Neural cell (in vitro differentiated cells): ENCODE measurements around the gene GLB1L2. TPM values are rescaled to one million over a fixed set of nuclear protein-coding genes. Genes with fewer than 3 reads are reported as not detected.

Experiments used
- H2AFZ ChIP-seq: fragments of 200-600, 300-800 bp; sonication (generic), shearing (Covaris generic); 2 replicates; pipeline ENCODE4 v1.6.0; 2014; ENCODE audit warnings: low read depth, mild to moderate bottlenecking, antibody characterized with exemption, low read length, moderate library complexity
- H3F3A ChIP-seq: fragments of 200-600 bp; shearing (Covaris generic); 2 replicates; pipeline ENCODE4 v1.6.1; 2016; ENCODE audit warnings: mild to moderate bottlenecking, moderate library complexity, mixed read lengths, antibody characterized with exemption, low read length; ENCODE audit not compliant: insufficient read depth, poor library complexity, severe bottlenecking
- H3K27ac ChIP-seq: fragments of 200-600, 300-800 bp; sonication (generic), shearing (Covaris generic); 2 replicates; pipeline ENCODE4 v1.5.1; 2014; ENCODE audit warnings: mild to moderate bottlenecking, low read length, moderate library complexity
- H3K27me3 ChIP-seq: fragments of 300-800, 200-600 bp; sonication (generic), shearing (Covaris generic); 2 replicates; pipeline ENCODE4 v1.6.0; 2014; ENCODE audit warnings: mild to moderate bottlenecking, low read depth, low read length, moderate library complexity; ENCODE audit not compliant: insufficient read depth
- H3K36me3 ChIP-seq: fragments of 300-800, 200-600 bp; sonication (generic), shearing (Covaris generic); 2 replicates; pipeline ENCODE4 v1.5.1; 2014; ENCODE audit warnings: mild to moderate bottlenecking, antibody characterized with exemption, low read length, moderate library complexity; ENCODE audit not compliant: insufficient read depth
- H3K4me2 ChIP-seq: fragments of 300-800, 200-600 bp; sonication (generic), shearing (Covaris generic); 2 replicates; pipeline ENCODE4 v1.6.0; 2014; ENCODE audit warnings: mild to moderate bottlenecking, low read length
- H3K4me3 ChIP-seq: fragments of 300-800, 200-600 bp; sonication (generic), shearing (Covaris generic); 2 replicates; pipeline ENCODE4 v1.5.1; 2014; ENCODE audit warnings: mild to moderate bottlenecking, low read length, moderate library complexity
- H3K79me2 ChIP-seq: fragments of 200-600 bp; shearing (Covaris generic); replicated peaks from 2 replicates; pipeline ENCODE4 v1.6.0; 2014; ENCODE audit warnings: mild to moderate bottlenecking, low read length, moderate library complexity; ENCODE audit not compliant: insufficient read depth
- H3K9ac ChIP-seq: fragments of 300-800, 200-600 bp; sonication (generic), shearing (Covaris generic); 2 replicates; pipeline ENCODE4 v1.6.1; 2016; ENCODE audit warnings: mild to moderate bottlenecking, low read length, mixed read lengths
- H3K9me2 ChIP-seq: fragments of 200-600 bp; shearing (Covaris generic); 2 replicates; pipeline ENCODE4 v1.6.1; 2016; ENCODE audit warnings: mild to moderate bottlenecking, low read length, mixed read lengths; ENCODE audit not compliant: insufficient read depth
- H3K9me3 ChIP-seq: fragments of 200-600, 300-800 bp; sonication (generic), shearing (Covaris generic); 2 replicates; pipeline ENCODE4 v1.6.1; 2016; ENCODE audit warnings: mild to moderate bottlenecking, mixed run types, low read length, moderate library complexity, mixed read lengths
- H4K20me1 ChIP-seq: fragments of 200-600 bp; shearing (Covaris generic); 2 replicates; pipeline ENCODE4 v1.6.1; 2016; ENCODE audit warnings: mild to moderate bottlenecking, mixed run types; ENCODE audit not compliant: insufficient read depth
- CTCF ChIP-seq: fragments of 450-650 bp; IDR thresholded peaks from 2 replicates; pipeline ENCODE4 v1.5.1; 2014; ENCODE audit warnings: antibody characterized with exemption, mild to moderate bottlenecking, moderate library complexity; ENCODE audit not compliant: poor library complexity, severe bottlenecking
- EP300 ChIP-seq: fragments of 450-650 bp; conservative IDR thresholded peaks from 2 replicates; pipeline ENCODE4 v1.6.1; 2014; ENCODE audit warnings: antibody characterized with exemption, mild to moderate bottlenecking, moderate library complexity; ENCODE audit not compliant: poor library complexity, severe bottlenecking
- EZH2 ChIP-seq: fragments of 200-600, 300-800 bp; shearing (Covaris generic), sonication (generic); IDR thresholded peaks from 2 replicates; pipeline ENCODE4 v1.6.1; 2014; ENCODE audit warnings: antibody characterized with exemption, low read length, borderline replicate concordance, mild to moderate bottlenecking; ENCODE audit not compliant: insufficient read depth, poor library complexity, severe bottlenecking
- MXI1 ChIP-seq: fragments of 450-650 bp; conservative IDR thresholded peaks from 2 replicates; pipeline ENCODE4 v1.6.1; 2014; ENCODE audit warnings: antibody characterized with exemption, mild to moderate bottlenecking; ENCODE audit not compliant: poor library complexity, severe bottlenecking
- POLR2AphosphoS5 ChIP-seq: IDR thresholded peaks from 2 replicates; pipeline ENCODE4 v1.6.1; 2012
- RAD21 ChIP-seq: fragments of 450-650 bp; conservative IDR thresholded peaks from 2 replicates; pipeline ENCODE4 v1.6.1; 2014; ENCODE audit warnings: antibody characterized with exemption, mild to moderate bottlenecking, moderate library complexity
- REST ChIP-seq: IDR thresholded peaks from 2 replicates; pipeline ENCODE4 v1.6.1; 2012; ENCODE audit warnings: borderline replicate concordance
- SMC3 ChIP-seq: fragments of 450-650 bp; conservative IDR thresholded peaks from 2 replicates; pipeline ENCODE4 v1.6.1; 2014; ENCODE audit warnings: antibody characterized with exemption, mild to moderate bottlenecking, moderate library complexity; ENCODE audit not compliant: poor library complexity
- TAF1 ChIP-seq: IDR thresholded peaks from 2 replicates; pipeline ENCODE4 v1.6.1; 2012; ENCODE audit warnings: low read depth
- polyA plus RNA-seq: library from polyadenylated mRNA; depleted of rRNA; stranded (reverse); fragments of >200 nt; gene quantifications from 2 replicates; pipeline ENCODE4 v1.2.3, GENCODE V29; 2014

GLB1L2 gene
- polyA plus RNA-seq, 1 donor from 2014 or later, result 1.6 TPM

GRCh38 chr11:134406264-134407185 is 74.7 kb downstream of the GLB1L2 start:
- Histone ChIP-seq H3K9me3 (no peaks in the 10 kb centered on the region), H4K20me1 (no peaks in the 10 kb centered on the region), H3K27me3 (no peaks in the 10 kb centered on the region), H3K4me2 (no peak overlapping the region), H3K27ac (no peak overlapping the region), H3K4me3 (no peak overlapping the region), H3K36me3 (no peaks in the 10 kb centered on the region), H3K79me2 (peaks cover 37% of the 10 kb centered on the region), H3K9ac (no peak overlapping the region), H3K9me2 (no peaks in the 10 kb centered on the region), H3F3A (no peaks in the 10 kb centered on the region), H2AFZ (no peak overlapping the region)
- no peak for TF ChIP-seq CTCF
- TF ChIP-seq SMC3, result no peak
- no peak for TF ChIP-seq REST
- TF ChIP-seq POLR2AphosphoS5, result no peak
- TF ChIP-seq RAD21, result no peak

GRCh38 chr11:134407321-134407828 is 75.6 kb downstream of the GLB1L2 start:
- no peaks in the 10 kb centered on the region for H3K9me3 ChIP-seq
- H3K9me2 ChIP-seq, result no peaks in the 10 kb centered on the region
- no peaks in the 10 kb centered on the region for H3F3A ChIP-seq
- TF ChIP-seq EP300 (no peak), TAF1 (no peak), MXI1 (no peak), CTCF (no peak), EZH2 (no peak), SMC3 (no peak), RAD21 (no peak), REST (no peak), POLR2AphosphoS5 (no peak)
- H3K36me3 ChIP-seq, result no peaks in the 10 kb centered on the region
- H4K20me1 ChIP-seq, result no peaks in the 10 kb centered on the region
- H2AFZ ChIP-seq, result no peak overlapping the region
- H3K9ac ChIP-seq, result no peak overlapping the region
- H3K27ac ChIP-seq, result no peak overlapping the region
- H3K4me3 ChIP-seq, result no peak overlapping the region
- peaks cover 37% of the 10 kb centered on the region for H3K79me2 ChIP-seq
- no peaks in the 10 kb centered on the region for H3K27me3 ChIP-seq
- no peak overlapping the region for H3K4me2 ChIP-seq
